Mucosa of descending colon (tissue), 3 donors: ENCODE data around the gene TFAP2B. TPM values are rescaled to one million over a fixed set of nuclear protein-coding genes. Genes with fewer than 3 reads are reported as not detected.

Source experiments
- ATAC-seq: fragments of 200-7000 bp; cut with Tn5 transposase; one replicate; pipeline ENCODE4 v1.9.1; 2020; ENCODE audit warnings: mild to moderate bottlenecking, moderate library complexity
- DNase-seq, 3 donors: peaks; one replicate each; pipeline ENCODE4 v3.0.0-alpha.2; 2020
- H3K36me3 ChIP-seq: fragments of 200-600 bp; one replicate; pipeline ENCODE4 v1.8.0; 2021; ENCODE audit warnings: low read depth, mild to moderate bottlenecking
- H3K4me1 ChIP-seq: fragments of 200-600 bp; one replicate; pipeline ENCODE4 v1.8.0; 2021; ENCODE audit warnings: low read depth, mild to moderate bottlenecking
- H3K4me3 ChIP-seq: fragments of 200-600 bp; one replicate; pipeline ENCODE4 v1.8.0; 2021; ENCODE audit warnings: mild to moderate bottlenecking
- H3K9me3 ChIP-seq: fragments of 200-600 bp; one replicate; pipeline ENCODE4 v1.8.0; 2021; ENCODE audit warnings: mild to moderate bottlenecking
- intact Hi-C, 2 donors: fragments of 100-400 bp; cut with DNase I in 1 of 2; cut with micrococcal nuclease in 1 of 2; formaldehyde crosslinking; loops; one replicate each; pipeline versions ENCODE4 v1.11.0 to v1.11.1; 2022; cut with DNase I, micrococcal nuclease
- total RNA-seq, 3 donors: library from RNA; stranded (reverse); fragmentation: NEBNext Ultra II Directional in 2 of 3; extraction: Animal tissue kit (Norgen Biotek cat#: 25700) in 2 of 3; gene quantifications; one replicate each; pipeline versions ENCODE4 v1.2.1 to v1.2.4, GENCODE V29; 2021 to 2023
- TF ChIP-seq, protein P1 (sequence below): fragments of 200-600 bp; IDR thresholded peaks from one replicate; pipeline ENCODE4 v1.8.0; 2022; ENCODE audit warnings: antibody characterized with exemption, mild to moderate bottlenecking
- donor health status: DM: no; HTN: no; CAD: no; lungs with moderate emphysema.
- donor health status: DM: no; HTN: no; CAD: no.
- donor health status: DM: no; HTN: yes; CAD: no.

The TFAP2B gene
- total RNA-seq, 3 donors from 2014 or later = 0.66 TPM; not detected in 2

DNA sequence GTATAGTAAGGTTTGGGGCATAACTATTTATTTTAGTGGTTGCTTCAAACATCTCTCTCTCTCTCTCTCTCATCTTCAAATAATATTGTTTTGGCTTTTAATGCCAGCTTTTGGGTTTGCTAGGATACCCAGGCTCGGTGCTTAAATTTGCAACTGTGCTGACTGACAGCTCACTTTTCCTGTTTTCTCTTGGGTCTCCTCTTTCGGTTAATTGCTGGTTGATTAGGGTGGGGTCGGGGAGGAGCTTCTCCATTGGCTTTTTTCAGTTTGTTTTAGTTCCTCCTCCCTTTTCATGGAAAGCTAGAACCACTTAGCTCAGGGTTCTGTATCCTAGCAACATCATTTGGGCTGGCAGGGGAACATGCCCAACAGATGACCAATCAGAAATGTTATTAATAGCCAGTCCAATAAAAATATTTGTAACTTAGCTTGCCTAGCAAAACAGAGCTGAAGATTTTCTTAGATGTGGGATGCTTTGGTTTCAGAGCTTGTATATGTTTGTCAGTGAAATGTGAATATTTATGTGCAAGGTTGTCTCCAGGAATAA lies 11.3 kb downstream of the TFAP2B start:
- no peak for DNase-seq
- Histone ChIP-seq H3K36me3 (no peaks in the 10 kb centered on the region), H3K9me3 (no peaks in the 10 kb centered on the region), H3K4me3 (no peak overlapping the region), H3K4me1 (no peaks in the 10 kb centered on the region)
- intact Hi-C loops = no loop called here
- ATAC-seq = no peak
- TF ChIP-seq, protein P1, sequence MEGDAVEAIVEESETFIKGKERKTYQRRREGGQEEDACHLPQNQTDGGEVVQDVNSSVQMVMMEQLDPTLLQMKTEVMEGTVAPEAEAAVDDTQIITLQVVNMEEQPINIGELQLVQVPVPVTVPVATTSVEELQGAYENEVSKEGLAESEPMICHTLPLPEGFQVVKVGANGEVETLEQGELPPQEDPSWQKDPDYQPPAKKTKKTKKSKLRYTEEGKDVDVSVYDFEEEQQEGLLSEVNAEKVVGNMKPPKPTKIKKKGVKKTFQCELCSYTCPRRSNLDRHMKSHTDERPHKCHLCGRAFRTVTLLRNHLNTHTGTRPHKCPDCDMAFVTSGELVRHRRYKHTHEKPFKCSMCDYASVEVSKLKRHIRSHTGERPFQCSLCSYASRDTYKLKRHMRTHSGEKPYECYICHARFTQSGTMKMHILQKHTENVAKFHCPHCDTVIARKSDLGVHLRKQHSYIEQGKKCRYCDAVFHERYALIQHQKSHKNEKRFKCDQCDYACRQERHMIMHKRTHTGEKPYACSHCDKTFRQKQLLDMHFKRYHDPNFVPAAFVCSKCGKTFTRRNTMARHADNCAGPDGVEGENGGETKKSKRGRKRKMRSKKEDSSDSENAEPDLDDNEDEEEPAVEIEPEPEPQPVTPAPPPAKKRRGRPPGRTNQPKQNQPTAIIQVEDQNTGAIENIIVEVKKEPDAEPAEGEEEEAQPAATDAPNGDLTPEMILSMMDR = no peak

- intact Hi-C loops = no loop called here
- ATAC-seq (no peak), DNase-seq (no peak)
- Histone ChIP-seq H3K36me3 (no peaks in the 10 kb centered on the region), H3K9me3 (no peaks in the 10 kb centered on the region), H3K4me1 (no peaks in the 10 kb centered on the region), H3K4me3 (no peak overlapping the region)
- TF ChIP-seq, protein P1 = no peak
These were observed 12.5 kb downstream of the TFAP2B start for GRCh38 chr6:50831186-50831585.

DNA sequence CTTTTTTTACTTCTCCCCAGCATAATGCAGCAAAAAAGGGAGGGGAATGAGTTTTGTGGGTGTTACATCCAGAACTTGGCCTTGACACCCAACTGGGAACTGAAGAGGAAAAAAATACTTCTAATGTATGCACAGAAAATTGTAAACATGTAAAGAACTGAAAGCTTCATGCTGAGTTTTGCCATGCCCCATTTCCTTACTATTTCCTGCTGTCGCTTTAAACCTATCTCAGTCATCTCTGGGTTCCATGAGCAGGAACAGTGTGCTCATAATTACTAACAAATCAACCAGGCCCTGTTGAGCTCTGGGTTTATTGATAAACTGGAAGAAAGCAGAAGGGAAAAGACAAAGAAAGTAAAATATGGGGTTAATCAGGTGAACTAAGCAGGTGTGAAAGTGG lies 14.2 kb downstream of the TFAP2B start:
- Histone ChIP-seq H3K9me3 (no peaks in the 10 kb centered on the region), H3K4me1 (no peaks in the 10 kb centered on the region)

DNA sequence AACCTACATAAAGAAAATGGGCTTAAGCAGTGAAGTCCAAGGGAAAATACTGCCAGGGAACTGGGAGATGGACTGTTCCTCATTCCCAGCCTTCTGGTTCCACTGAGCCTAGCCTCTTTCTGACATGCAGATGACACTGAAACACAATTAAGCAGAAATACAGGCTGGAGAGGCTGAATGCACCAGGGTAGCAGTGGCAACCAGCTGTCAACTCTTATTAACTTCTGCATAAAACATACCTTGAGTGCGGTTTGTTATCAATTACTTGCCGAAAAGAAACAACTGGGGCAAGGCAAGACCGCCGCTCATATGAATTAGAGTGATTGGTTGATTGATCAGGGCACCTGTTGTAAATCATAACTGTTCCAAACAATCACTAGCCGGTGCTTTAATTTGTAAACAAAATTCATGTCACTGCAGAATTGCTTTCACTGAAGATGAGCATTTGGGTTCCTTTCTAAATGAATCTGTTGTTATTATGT lies 16.3 kb downstream of the TFAP2B start:
- intact Hi-C loops = no loop called here
- H3K4me3 ChIP-seq = no peak overlapping the region
- ATAC-seq = no peak
- no peaks in the 10 kb centered on the region for H3K4me1 ChIP-seq
- no peaks in the 10 kb centered on the region for H3K36me3 ChIP-seq
- TF ChIP-seq, protein P1 = no peak
- no peak for DNase-seq
- no peaks in the 10 kb centered on the region for H3K9me3 ChIP-seq

More for the DNA sequence above, 14.2 kb downstream of the TFAP2B start:
- DNase-seq (no peak), ATAC-seq (no peak)
- Histone ChIP-seq H3K4me3 (no peak overlapping the region), H3K36me3 (no peaks in the 10 kb centered on the region)
- TF ChIP-seq, protein P1 = no peak
- intact Hi-C loops = no loop called here

DNA sequence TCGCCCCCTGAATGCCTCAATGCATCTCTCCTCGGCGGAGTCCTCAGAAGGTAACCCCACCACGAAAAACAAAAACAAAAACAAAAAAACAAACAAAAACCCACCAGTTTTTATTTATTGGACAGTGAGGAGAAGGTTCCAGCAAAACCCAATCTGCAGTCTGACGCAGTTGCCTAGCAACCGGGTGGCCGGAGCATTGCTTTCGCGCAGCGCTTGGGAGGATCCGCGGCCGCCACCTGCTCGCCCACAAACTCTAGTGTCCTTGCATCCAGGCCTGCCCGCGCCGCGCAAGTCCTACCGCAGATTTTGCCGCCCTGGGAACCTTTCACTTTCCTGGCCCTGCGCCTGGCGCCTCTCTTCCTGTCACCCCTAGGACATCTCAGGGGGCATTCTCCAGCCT lies 17.6 kb downstream of the TFAP2B start:
- TF ChIP-seq, protein P1 = no peak
- H3K4me3 ChIP-seq = no peak overlapping the region
- no peaks in the 10 kb centered on the region for H3K36me3 ChIP-seq
- no peaks in the 10 kb centered on the region for H3K9me3 ChIP-seq
- ATAC-seq (no peak), DNase-seq (no peak)
- intact Hi-C loops = no loop called here
- H3K4me1 ChIP-seq = no peaks in the 10 kb centered on the region
